OCI-LY3 (cell line): ENCODE results near the gene RRAD.

Experiments used
- H2AFZ ChIP-seq: fragments of 200-600, 300-600 bp; shearing (Covaris generic); 2 replicates; pipeline ENCODE4 v1.6.0; 2014; ENCODE audit warnings: antibody characterized with exemption, low read depth, low read length
- H3K27ac ChIP-seq: fragments of 200-600, 300-600 bp; sonication (generic); 2 replicates; pipeline ENCODE4 v1.5.1; 2014; ENCODE audit warnings: mild to moderate bottlenecking, low read length, moderate library complexity, mixed read lengths
- H3K27me3 ChIP-seq: fragments of 200-600, 300-600 bp; sonication (generic); 2 replicates; pipeline ENCODE4 v1.6.1; 2014; ENCODE audit warnings: low read depth, low read length, mixed read lengths
- H3K36me3 ChIP-seq: fragments of 200-600, 300-600 bp; sonication (generic); replicated peaks from 2 replicates; pipeline ENCODE3; 2014; ENCODE audit warnings: low read depth, low read length, mixed read lengths
- H3K4me1 ChIP-seq: fragments of 300-600, 200-600 bp; sonication (generic); 2 replicates; pipeline ENCODE4 v1.6.1; 2014; ENCODE audit warnings: low read length, mixed read lengths
- H3K4me2 ChIP-seq: fragments of 200-600, 300-600 bp; sonication (generic); 2 replicates; pipeline ENCODE4 v1.6.1; 2014; ENCODE audit warnings: low read length, mixed read lengths
- H3K4me3 ChIP-seq: fragments of 300-600, 200-600 bp; sonication (generic); 2 replicates; pipeline ENCODE4 v1.5.1; 2014; ENCODE audit warnings: antibody characterized with exemption, mild to moderate bottlenecking, low read length, moderate library complexity
- H3K79me2 ChIP-seq: fragments of 300-600, 200-600 bp; shearing (Covaris generic); 2 replicates; pipeline ENCODE4 v1.6.1; 2014; ENCODE audit warnings: mild to moderate bottlenecking, low read length, mixed read lengths
- H3K9ac ChIP-seq: fragments of 300-600, 200-600 bp; shearing (Covaris generic); 2 replicates; pipeline ENCODE4 v1.6.0; 2014; ENCODE audit warnings: mild to moderate bottlenecking, low read length, moderate library complexity
- H3K9me3 ChIP-seq: fragments of 200-600, 300-600 bp; shearing (Covaris generic); 2 replicates; pipeline ENCODE4 v1.6.1; 2014; ENCODE audit warnings: low read length, mixed read lengths; ENCODE audit not compliant: insufficient read depth
- H4K20me1 ChIP-seq: fragments of 200-600, 300-600 bp; sonication (generic); 2 replicates; pipeline ENCODE4 v1.6.1; 2016; ENCODE audit warnings: low read length, mixed read lengths; ENCODE audit not compliant: insufficient read depth
- EZH2phosphoT487 ChIP-seq: fragments of 200-600 bp; shearing (Covaris generic); IDR thresholded peaks from 2 replicates; pipeline ENCODE4 v1.6.1; 2018; ENCODE audit warnings: antibody characterized with exemption, mixed run types, low read depth
- TF ChIP-seq, protein P1 (sequence below): fragments of 200-600, 300-600 bp; sonication (generic); IDR thresholded peaks from 2 replicates; pipeline ENCODE4 v1.5.1; 2014; ENCODE audit warnings: antibody characterized with exemption, low read length, low read depth

Gene RRAD

DNA sequence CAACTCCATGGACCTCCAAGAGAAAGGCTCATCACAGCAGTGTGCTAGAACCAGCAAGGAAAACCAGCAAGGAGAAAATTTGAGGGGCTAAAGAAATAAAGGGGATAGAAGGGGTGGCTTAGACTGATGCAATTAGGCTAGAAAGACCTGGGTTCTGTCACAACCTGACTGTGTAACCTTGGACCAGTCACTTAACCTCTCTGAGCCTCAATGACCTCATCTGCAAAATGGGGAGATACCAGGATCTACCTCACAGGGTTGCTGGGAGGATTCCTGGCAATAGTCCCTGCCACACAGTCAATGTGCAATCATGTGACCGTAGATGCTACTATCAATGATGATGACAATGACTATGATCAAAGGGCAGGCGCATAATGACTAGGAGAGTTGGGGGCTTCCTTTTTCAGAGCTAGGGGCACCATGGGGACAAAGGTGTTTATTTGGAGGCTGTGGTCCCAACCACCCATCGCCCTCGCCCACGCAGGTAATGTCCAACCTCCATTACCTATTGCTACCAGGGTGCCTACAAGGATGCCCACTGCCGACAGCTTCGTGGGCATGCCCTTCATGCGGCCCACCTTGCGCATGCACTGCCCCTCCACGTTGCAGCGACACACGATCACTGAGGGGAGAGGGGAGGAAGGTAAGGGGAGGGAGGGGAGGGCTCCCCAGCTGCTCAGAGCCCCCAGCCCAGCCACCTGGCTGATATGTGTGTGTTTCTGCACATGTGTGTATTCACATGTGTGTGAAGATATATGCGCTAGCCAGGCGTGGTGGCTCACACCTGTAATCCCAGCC, 16.4 kb downstream of the RRAD start:
- no peaks in the 10 kb centered on the region for H3K9me3 ChIP-seq
- H3K9ac ChIP-seq, result no peak overlapping the region
- H3K27ac ChIP-seq, result no peak overlapping the region
- TF ChIP-seq, protein P1, sequence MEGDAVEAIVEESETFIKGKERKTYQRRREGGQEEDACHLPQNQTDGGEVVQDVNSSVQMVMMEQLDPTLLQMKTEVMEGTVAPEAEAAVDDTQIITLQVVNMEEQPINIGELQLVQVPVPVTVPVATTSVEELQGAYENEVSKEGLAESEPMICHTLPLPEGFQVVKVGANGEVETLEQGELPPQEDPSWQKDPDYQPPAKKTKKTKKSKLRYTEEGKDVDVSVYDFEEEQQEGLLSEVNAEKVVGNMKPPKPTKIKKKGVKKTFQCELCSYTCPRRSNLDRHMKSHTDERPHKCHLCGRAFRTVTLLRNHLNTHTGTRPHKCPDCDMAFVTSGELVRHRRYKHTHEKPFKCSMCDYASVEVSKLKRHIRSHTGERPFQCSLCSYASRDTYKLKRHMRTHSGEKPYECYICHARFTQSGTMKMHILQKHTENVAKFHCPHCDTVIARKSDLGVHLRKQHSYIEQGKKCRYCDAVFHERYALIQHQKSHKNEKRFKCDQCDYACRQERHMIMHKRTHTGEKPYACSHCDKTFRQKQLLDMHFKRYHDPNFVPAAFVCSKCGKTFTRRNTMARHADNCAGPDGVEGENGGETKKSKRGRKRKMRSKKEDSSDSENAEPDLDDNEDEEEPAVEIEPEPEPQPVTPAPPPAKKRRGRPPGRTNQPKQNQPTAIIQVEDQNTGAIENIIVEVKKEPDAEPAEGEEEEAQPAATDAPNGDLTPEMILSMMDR, result no peak
- no peaks in the 10 kb centered on the region for H3K36me3 ChIP-seq
- no peaks in the 10 kb centered on the region for H4K20me1 ChIP-seq
- no peaks in the 10 kb centered on the region; the same call in 1 of the 2 replicates for H3K27me3 ChIP-seq
- no peak overlapping the region for H3K4me2 ChIP-seq
- H2AFZ ChIP-seq, result no peak overlapping the region
- no peak overlapping the region for H3K4me3 ChIP-seq
- no peaks in the 10 kb centered on the region for H3K4me1 ChIP-seq
- H3K79me2 ChIP-seq, result no peaks in the 10 kb centered on the region

- Histone ChIP-seq H3K27ac (no peak overlapping the region), H2AFZ (no peak overlapping the region), H3K4me3 (no peak overlapping the region), H3K4me1 (no peaks in the 10 kb centered on the region), H3K9me3 (no peaks in the 10 kb centered on the region), H3K79me2 (no peaks in the 10 kb centered on the region), H3K36me3 (no peaks in the 10 kb centered on the region), H3K4me2 (no peak overlapping the region), H3K27me3 (no peaks in the 10 kb centered on the region; the same call in 1 of the 2 replicates), H4K20me1 (no peaks in the 10 kb centered on the region), H3K9ac (no peak overlapping the region)
- TF ChIP-seq EZH2phosphoT487, result no peak
- TF ChIP-seq, protein P1, result no peak
Measured at GRCh38 chr16:66908116-66908515, 17.2 kb downstream of the RRAD start.

DNA sequence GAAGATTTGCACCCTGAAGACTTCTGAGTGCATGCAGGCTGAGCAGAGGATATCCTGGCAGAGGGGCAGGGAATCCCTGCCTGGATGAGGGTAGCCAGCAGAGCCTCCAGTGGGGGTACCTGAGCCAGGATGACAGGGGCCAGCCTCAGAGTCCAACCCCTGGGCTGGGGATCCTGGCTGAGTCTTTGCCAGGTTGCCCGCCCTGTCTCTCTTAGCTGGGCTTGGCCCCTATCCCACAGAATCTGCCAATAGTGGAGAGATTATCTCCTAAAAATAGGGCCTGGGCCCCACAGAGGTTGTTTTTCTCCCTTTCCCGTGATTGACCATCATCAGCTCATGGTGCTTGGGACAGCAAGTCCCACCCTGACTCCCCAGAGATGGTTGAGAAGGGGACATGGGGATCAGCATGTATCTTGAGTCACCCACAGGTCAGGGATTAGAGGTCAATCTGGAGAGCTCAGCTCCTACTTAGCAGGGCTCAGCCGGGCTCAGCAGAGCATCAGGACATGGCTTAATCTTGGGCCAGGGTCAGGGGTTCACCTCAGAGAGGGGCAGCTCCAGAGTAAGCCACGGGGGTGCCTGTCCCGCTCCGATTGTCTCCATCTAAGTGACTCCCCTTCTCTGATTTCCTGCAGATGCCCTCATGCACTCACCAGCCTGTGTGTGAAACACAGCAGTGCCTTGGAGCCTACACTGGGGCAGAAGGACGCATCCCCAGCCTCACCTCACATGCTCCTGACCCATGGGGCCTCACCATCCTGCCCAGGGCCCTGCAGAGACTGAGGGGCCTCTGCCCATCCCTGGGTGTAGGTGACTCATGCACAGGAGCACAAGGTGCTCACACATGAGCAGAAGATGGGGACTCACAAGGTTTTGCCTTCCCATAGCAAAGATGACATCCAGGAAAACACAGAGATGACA, 18.2 kb downstream of the RRAD start:
- H3K9ac ChIP-seq, result no peak overlapping the region
- no peaks in the 10 kb centered on the region; the same call in 1 of the 2 replicates for H3K27me3 ChIP-seq
- no peaks in the 10 kb centered on the region for H3K4me1 ChIP-seq
- no peak for TF ChIP-seq EZH2phosphoT487
- TF ChIP-seq, protein P1, result no peak
- no peaks in the 10 kb centered on the region for H3K79me2 ChIP-seq
- H3K4me3 ChIP-seq, result no peak overlapping the region
- H2AFZ ChIP-seq, result no peak overlapping the region
- H4K20me1 ChIP-seq, result no peaks in the 10 kb centered on the region
- no peaks in the 10 kb centered on the region for H3K36me3 ChIP-seq
- no peak overlapping the region for H3K4me2 ChIP-seq
- H3K27ac ChIP-seq, result no peak overlapping the region
- H3K9me3 ChIP-seq, result no peaks in the 10 kb centered on the region
